RWPE1 (cell line): ENCODE results near the gene SPATA6.
"Not testable (repeated sequence)": the region's sequence is repeated elsewhere in the genome, so short reads cannot be mapped to it uniquely, and the experiment has no call there.

Experiments
- CTCF ChIA-PET: fragments of 350-600 bp; sonication (Branson Sonifier 250); formaldehyde crosslinking; extraction: SDS; loops from one replicate; lab custom pipeline; 2021; lab: Yijun Ruan, JAX
- POLR2A ChIA-PET: fragments of 400-600 bp; formaldehyde crosslinking; extraction: SDS; loops from one replicate; lab custom pipeline; 2020; ENCODE audit warnings: antibody characterized with exemption; ENCODE audit not compliant: low non-redundant PET; lab: Yijun Ruan, JAX
- DNase-seq: peaks from one replicate; pipeline ENCODE4 v3.0.0; 2012; ENCODE audit warnings: low spot score
- H3K27ac ChIP-seq: fragments of 450-650 bp; 2 replicates; pipeline ENCODE4 v1.5.1; 2017
- CTCF ChIP-seq: fragments of 450-650 bp; conservative IDR thresholded peaks from 2 replicates; pipeline ENCODE4 v1.5.1; 2017; ENCODE audit warnings: low read depth, mild to moderate bottlenecking

SPATA6 gene

GRCh38 chr1:48439380-48439779 is 32.6 kb downstream of the SPATA6 start:
- CTCF ChIA-PET, result no interaction called here
- no peak overlapping the region for H3K27ac ChIP-seq
- no peak for TF ChIP-seq CTCF
- POLR2A ChIA-PET, result no interaction called here
- no peak for DNase-seq

GRCh38 chr1:48437379-48437778 is 34.6 kb downstream of the SPATA6 start:
- CTCF ChIA-PET, DNase-seq, POLR2A ChIA-PET, H3K27ac ChIP-seq: not testable (repeated sequence)

- DNase-seq, POLR2A ChIA-PET, CTCF ChIA-PET, H3K27ac ChIP-seq: not testable (repeated sequence)
Measured at GRCh38 chr1:48435312-48436002, 36.5 kb downstream of the SPATA6 start.

GRCh38 chr1:48430832-48431231 is 41.2 kb downstream of the SPATA6 start:
- ChIA-PET CTCF (no interaction called here), POLR2A (no interaction called here)
- H3K27ac ChIP-seq, result no peak overlapping the region
- no peak for TF ChIP-seq CTCF
- no peak for DNase-seq

GRCh38 chr1:48422009-48422408 is 50.0 kb downstream of the SPATA6 start:
- POLR2A ChIA-PET, result no interaction called here
- H3K27ac ChIP-seq, result no peak overlapping the region
- no peak for TF ChIP-seq CTCF
- no peak for DNase-seq
- CTCF ChIA-PET, result no interaction called here

GRCh38 chr1:48418742-48419141 is 53.3 kb downstream of the SPATA6 start:
- DNase-seq, result no peak
- CTCF ChIA-PET, result interaction anchor here (0.7 kb wide), 1 partner anchor 222 kb away, joined by 4 read pairs; no protein-coding TSS in a partner anchor
- TF ChIP-seq CTCF, result no peak
- no peak overlapping the region for H3K27ac ChIP-seq
- POLR2A ChIA-PET, result no interaction called here

- no peak for TF ChIP-seq CTCF
- POLR2A ChIA-PET, result no interaction called here
- CTCF ChIA-PET, result no interaction called here
- H3K27ac ChIP-seq, result no peak overlapping the region
- DNase-seq, result no peak
Measured at GRCh38 chr1:48415050-48415449, 57.0 kb downstream of the SPATA6 start.
